HFFc6 (cell line): ENCODE results near the gene MALAT1. TPM values are rescaled to one million over a fixed set of nuclear protein-coding genes. Genes with fewer than 3 reads are reported as not detected.
A peak's percentile ranks its signal among the peaks of the same experiment; 100 is the strongest.

Experiments used
- DNase-seq: peaks from one replicate; pipeline ENCODE4 v3.0.0-alpha.2; 2018
- H3K27ac Mint-ChIP-seq: 2 replicates; pipeline ENCODE4 v1.8.0; 2020; ENCODE audit warnings: mild to moderate bottlenecking, mixed read lengths
- H3K27me3 Mint-ChIP-seq: 2 replicates; pipeline ENCODE4 v1.8.0; 2021; ENCODE audit warnings: mild to moderate bottlenecking, moderate library complexity, mixed read lengths; ENCODE audit not compliant: insufficient read depth
- H3K36me3 Mint-ChIP-seq: 2 replicates; pipeline ENCODE4 v1.8.0; 2021; ENCODE audit warnings: low read depth, mixed read lengths
- H3K4me1 Mint-ChIP-seq: 2 replicates; pipeline ENCODE4 v1.8.0; 2020; ENCODE audit warnings: low read depth, mixed read lengths
- H3K4me3 Mint-ChIP-seq: 2 replicates; pipeline ENCODE4 v1.8.0; 2020; ENCODE audit warnings: mild to moderate bottlenecking, moderate library complexity, mixed read lengths
- H3K9me3 Mint-ChIP-seq: 2 replicates; pipeline ENCODE4 v1.8.0; 2020; ENCODE audit warnings: mild to moderate bottlenecking, mixed read lengths
- total RNA-seq, 6 experiments: library from RNA; stranded (reverse); fragmentation: NEBNext Ultra II Directional; extraction: Animal tissue kit (Norgen Biotek cat#: 25700); gene quantifications; 2 replicates in 1 of 6; 3 replicates in 5 of 6; pipeline ENCODE4 v1.2.3, GENCODE V29; 2021
- TF ChIP-seq, protein P1 (sequence below): fragments of 200-600 bp; sonication (generic); IDR thresholded peaks from 2 replicates; pipeline ENCODE4 v1.5.0; 2021; ENCODE audit warnings: antibody characterized with exemption, mild to moderate bottlenecking

Gene MALAT1
- total RNA-seq, 6 experiments from 2014 or later, result 3,136 to 4,087 (median 3,570) TPM

DNA sequence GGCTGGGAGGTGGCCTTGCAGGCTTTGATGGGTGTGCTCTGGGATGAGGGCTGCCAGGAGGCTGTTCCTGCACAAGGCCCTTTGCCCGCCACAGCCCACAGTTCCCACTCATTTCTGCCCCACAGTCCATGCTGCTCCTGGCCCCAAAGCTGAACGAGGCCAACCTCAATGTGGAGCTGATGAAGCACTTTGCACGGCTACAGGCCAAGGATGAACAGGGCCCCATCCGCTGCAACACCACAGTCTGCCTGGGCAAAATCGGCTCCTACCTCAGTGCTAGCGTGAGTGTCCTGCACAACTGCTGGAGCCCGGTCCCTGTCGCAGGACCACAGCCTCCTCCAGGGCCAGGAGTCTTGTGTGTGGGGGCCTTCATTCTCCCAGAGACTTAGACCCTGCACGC lies 36.3 kb downstream of the MALAT1 start:
- no peaks in the 10 kb centered on the region; the same call in 1 of the 2 replicates for H3K4me1 Mint-ChIP-seq
- TF ChIP-seq, protein P1, sequence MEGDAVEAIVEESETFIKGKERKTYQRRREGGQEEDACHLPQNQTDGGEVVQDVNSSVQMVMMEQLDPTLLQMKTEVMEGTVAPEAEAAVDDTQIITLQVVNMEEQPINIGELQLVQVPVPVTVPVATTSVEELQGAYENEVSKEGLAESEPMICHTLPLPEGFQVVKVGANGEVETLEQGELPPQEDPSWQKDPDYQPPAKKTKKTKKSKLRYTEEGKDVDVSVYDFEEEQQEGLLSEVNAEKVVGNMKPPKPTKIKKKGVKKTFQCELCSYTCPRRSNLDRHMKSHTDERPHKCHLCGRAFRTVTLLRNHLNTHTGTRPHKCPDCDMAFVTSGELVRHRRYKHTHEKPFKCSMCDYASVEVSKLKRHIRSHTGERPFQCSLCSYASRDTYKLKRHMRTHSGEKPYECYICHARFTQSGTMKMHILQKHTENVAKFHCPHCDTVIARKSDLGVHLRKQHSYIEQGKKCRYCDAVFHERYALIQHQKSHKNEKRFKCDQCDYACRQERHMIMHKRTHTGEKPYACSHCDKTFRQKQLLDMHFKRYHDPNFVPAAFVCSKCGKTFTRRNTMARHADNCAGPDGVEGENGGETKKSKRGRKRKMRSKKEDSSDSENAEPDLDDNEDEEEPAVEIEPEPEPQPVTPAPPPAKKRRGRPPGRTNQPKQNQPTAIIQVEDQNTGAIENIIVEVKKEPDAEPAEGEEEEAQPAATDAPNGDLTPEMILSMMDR, result no peak
- peaks cover 12% of the 10 kb centered on the region for H3K27me3 Mint-ChIP-seq
- no peak for DNase-seq
- H3K9me3 Mint-ChIP-seq, result no peaks in the 10 kb centered on the region
- H3K27ac Mint-ChIP-seq, result no peak overlapping the region
- H3K36me3 Mint-ChIP-seq, result peaks cover 26% of the 10 kb centered on the region
- H3K4me3 Mint-ChIP-seq, result no peak overlapping the region

DNA sequence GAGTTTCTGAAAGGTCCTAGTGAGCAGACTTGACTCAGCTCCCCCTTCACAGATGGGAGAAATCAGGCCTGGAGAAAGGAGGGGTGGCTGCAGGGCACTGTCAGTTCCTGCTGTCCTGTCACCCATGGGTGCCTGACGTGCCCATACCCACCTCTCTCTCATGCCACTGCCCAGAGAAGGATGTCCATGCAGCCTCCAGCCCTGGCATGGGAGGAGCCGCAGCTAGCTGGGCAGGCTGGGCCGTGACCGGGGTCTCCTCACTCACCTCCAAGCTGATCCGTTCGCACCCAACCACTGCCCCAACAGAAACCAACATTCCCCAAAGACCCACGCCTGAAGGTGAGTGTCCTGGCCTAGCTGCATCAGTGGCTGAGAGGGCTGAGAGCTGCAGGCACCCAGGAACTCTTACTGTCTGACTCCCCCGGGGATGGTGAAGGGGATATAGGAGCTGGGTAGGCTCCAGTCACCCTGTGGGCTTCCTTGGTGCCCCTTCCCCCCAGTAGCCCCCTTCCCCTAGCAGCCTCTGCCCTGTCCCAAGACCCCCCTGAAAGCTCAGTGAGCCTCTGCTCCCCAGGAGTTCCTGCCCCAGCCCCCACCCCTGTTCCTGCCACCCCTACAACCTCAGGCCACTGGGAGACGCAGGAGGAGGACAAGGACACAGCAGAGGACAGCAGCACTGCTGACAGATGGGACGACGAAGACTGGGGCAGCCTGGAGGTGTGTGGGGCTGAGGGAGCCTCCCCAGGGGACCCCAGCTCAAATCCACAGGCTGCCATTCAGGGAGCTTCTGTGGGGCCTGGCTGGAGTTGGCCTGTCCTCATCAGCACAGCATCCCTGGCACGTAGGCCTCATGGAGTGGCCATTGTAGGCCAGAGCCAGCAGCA lies 37.8 kb downstream of the MALAT1 start:
- Mint-ChIP-seq H3K27me3 (peaks cover 12% of the 10 kb centered on the region), H3K36me3 (peaks cover 15% of the 10 kb centered on the region; the same call in 1 of the 2 replicates), H3K4me1 (peaks cover 7% of the 10 kb centered on the region), H3K9me3 (no peaks in the 10 kb centered on the region), H3K4me3 (peak overlapping the region; percentile 4; the same call in 1 of the 2 replicates), H3K27ac (peak overlapping the region; percentile 28; the same call in 1 of the 2 replicates)
- TF ChIP-seq, protein P1, result no peak
- no peak for DNase-seq

DNA sequence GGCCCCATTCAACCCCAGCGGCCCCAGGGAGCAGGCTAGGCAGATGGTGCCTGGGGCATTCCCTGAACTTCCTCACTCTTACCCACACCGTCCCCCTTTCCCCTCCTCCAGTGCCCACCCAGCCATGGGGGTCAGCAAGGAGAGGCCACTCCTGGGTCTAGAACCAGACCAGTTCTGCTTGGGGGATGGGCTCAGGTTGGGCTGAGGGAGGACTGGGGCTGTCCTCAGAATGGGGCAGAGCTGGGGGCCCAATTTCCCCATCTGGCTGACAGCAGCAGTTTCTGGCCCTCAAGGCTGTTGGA lies 38.4 kb downstream of the MALAT1 start:
- H3K9me3 Mint-ChIP-seq, result no peaks in the 10 kb centered on the region
- H3K27me3 Mint-ChIP-seq, result peaks cover 12% of the 10 kb centered on the region
- no peak for DNase-seq
- H3K4me3 Mint-ChIP-seq, result no peak overlapping the region; the same call in 1 of the 2 replicates
- H3K36me3 Mint-ChIP-seq, result peaks cover 14% of the 10 kb centered on the region; the same call in 1 of the 2 replicates
- peaks cover 13% of the 10 kb centered on the region for H3K4me1 Mint-ChIP-seq
- TF ChIP-seq, protein P1, result no peak
- peak overlapping the region; percentile 45; the same call in 1 of the 2 replicates for H3K27ac Mint-ChIP-seq

DNA sequence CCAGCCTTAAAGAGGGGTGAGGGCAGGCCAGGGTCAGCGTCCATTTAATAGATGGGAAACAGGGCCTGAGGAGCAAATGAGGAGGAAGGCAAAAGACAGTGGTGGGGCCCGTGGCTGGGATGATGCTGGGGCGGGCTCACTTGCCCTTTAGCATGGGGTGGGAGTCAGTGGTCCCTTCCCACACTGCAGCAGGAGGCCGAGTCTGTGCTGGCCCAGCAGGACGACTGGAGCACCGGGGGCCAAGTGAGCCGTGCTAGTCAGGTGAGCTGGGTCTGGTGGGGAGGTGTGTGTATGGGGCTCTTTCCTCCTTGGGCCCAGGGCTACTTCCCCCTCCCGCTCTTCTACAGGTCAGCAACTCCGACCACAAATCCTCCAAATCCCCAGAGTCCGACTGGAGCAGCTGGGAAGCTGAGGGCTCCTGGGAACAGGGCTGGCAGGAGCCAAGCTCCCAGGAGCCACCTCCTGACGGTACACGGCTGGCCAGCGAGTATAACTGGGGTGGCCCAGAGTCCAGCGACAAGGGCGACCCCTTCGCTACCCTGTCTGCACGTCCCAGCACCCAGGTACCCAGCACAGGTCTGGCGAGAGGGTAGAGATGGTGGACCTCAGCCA lies 38.9 kb downstream of the MALAT1 start:
- Mint-ChIP-seq H3K27ac (peak overlapping the region; percentile 45), H3K27me3 (peaks cover 12% of the 10 kb centered on the region), H3K9me3 (no peaks in the 10 kb centered on the region), H3K4me1 (peaks cover 13% of the 10 kb centered on the region), H3K4me3 (no peak overlapping the region; the same call in 1 of the 2 replicates), H3K36me3 (peaks cover 17% of the 10 kb centered on the region; the same call in 1 of the 2 replicates)
- DNase-seq, result no peak
- TF ChIP-seq, protein P1, result no peak

DNA sequence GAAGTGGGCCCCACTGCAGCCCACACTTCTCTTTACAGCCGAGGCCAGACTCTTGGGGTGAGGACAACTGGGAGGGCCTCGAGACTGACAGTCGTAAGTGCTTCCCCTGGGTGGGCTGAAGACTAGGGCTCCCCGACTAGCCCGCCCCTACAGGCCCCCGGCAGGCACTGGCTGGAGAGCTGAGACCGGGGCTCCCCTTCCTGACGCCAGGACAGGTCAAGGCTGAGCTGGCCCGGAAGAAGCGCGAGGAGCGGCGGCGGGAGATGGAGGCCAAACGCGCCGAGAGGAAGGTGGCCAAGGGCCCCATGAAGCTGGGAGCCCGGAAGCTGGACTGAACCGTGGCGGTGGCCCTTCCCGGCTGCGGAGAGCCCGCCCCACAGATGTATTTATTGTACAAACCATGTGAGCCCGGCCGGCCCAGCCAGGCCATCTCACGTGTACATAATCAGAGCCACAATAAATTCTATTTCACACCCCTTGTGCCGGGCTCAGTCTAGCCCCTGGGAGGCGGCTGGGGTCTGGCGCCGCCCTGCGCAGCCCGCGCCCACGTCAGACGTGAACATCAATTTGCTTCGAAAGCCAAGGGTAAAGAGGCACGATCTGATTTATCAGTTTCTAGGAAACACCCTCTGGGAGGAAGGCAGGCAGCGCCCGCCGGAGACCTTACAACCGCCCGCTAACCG lies 39.5 kb downstream of the MALAT1 start:
- TF ChIP-seq, protein P1, result no peak
- Mint-ChIP-seq H3K27ac (no peak overlapping the region), H3K4me1 (peaks cover 13% of the 10 kb centered on the region), H3K36me3 (peaks cover 20% of the 10 kb centered on the region; the same call in 1 of the 2 replicates), H3K9me3 (no peaks in the 10 kb centered on the region), H3K27me3 (peaks cover 12% of the 10 kb centered on the region), H3K4me3 (no peak overlapping the region)
- DNase-seq, result no peak
